AG08395 (cell line): ENCODE measurements around the gene KCNAB2.

Source experiments
- DNase-seq: peaks from one replicate; pipeline ENCODE4 v3.0.0; 2012; ENCODE audit warnings: mixed read lengths, low spot score

KCNAB2 gene

GRCh38 chr1:6033124-6033523 is 12.6 kb upstream of the KCNAB2 start:
- DNase-seq = no peak

GRCh38 chr1:6033986-6034749 is 11.5 kb upstream of the KCNAB2 start:
- peak; percentile 57 for DNase-seq

- DNase-seq = no peak
Measured at GRCh38 chr1:6034750-6035096, 11.0 kb upstream of the KCNAB2 start.

GRCh38 chr1:6035303-6035702 is 10.4 kb upstream of the KCNAB2 start:
- DNase-seq = no peak

- DNase-seq = no peak
Measured at GRCh38 chr1:6035719-6036118, 10.0 kb upstream of the KCNAB2 start.

- peak; percentile 84 for DNase-seq
Measured at GRCh38 chr1:6037338-6037762, 8.3 kb upstream of the KCNAB2 start.

- no peak for DNase-seq
Measured at GRCh38 chr1:6038603-6039002, 7.1 kb upstream of the KCNAB2 start.

- DNase-seq = no peak
Measured at GRCh38 chr1:6039031-6039430, 6.7 kb upstream of the KCNAB2 start.

- no peak for DNase-seq
Measured at GRCh38 chr1:6040444-6040843, 5.2 kb upstream of the KCNAB2 start.

- DNase-seq = no peak
Measured at GRCh38 chr1:6040861-6041415, 4.8 kb upstream of the KCNAB2 start.

- peak; percentile 63 for DNase-seq
Measured at GRCh38 chr1:6041432-6042062, 4.1 kb upstream of the KCNAB2 start.

GRCh38 chr1:6043561-6043960 is 2.1 kb upstream of the KCNAB2 start:
- DNase-seq = no peak

GRCh38 chr1:6044481-6045109 is 1.1 kb upstream of the KCNAB2 start:
- no peak for DNase-seq

- DNase-seq = no peak
Measured at GRCh38 chr1:6045110-6045502, 582 bp upstream of the KCNAB2 start.

GRCh38 chr1:6046279-6046678 is 591 bp downstream of the KCNAB2 start:
- DNase-seq = no peak

GRCh38 chr1:6048179-6048867 is 2.6 kb downstream of the KCNAB2 start:
- DNase-seq = no peak

- DNase-seq = no peak
Measured at GRCh38 chr1:6049419-6049818, 3.7 kb downstream of the KCNAB2 start.

GRCh38 chr1:6051423-6051822 is 5.7 kb downstream of the KCNAB2 start:
- DNase-seq = no peak

GRCh38 chr1:6052543-6053205 is 7.0 kb downstream of the KCNAB2 start:
- DNase-seq = peak; percentile 77

GRCh38 chr1:6053206-6053546 is 7.5 kb downstream of the KCNAB2 start:
- DNase-seq = no peak

- no peak for DNase-seq
Measured at GRCh38 chr1:6054596-6054995, 8.9 kb downstream of the KCNAB2 start.

GRCh38 chr1:6056572-6056948 is 10.9 kb downstream of the KCNAB2 start:
- no peak for DNase-seq
